ENCODE results near the gene TMED7. TPM values are rescaled to one million over a fixed set of nuclear protein-coding genes. Genes with fewer than 3 reads are reported as not detected.

Gene TMED7
- total and polyA plus RNA-seq, 2 of the 4 experiments (the other 2 are of a cell fraction), result 75.6 to 86.7 TPM

DNA sequence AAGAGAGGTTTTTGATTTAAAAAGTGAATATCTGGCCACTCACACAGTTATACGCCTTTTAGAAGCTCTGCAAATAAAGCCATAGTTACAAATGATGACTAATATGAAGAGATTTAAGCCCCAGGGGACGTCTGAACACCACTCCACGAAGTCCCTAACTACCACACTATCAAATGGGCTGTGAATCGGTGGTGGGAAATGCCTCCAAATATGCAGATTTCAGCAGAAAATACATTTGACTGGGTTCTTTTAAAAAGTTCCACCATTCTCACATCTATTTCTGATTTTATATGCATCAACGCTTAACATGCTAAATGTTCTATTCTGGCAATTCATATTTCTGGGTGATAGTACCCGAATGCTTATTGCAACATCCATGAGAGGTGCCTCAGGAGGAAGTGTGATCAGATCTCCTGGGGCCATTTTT lies 46.1 kb downstream of the TMED7 start:
- ATAC-seq (ENCODE audit: low read depth), result no peak
- H2BK5ac ChIP-seq (ENCODE audit: low read depth, low read length, poor library complexity, severe bottlenecking), result no peak overlapping the region
- ChIA-PET CTCF (no interaction called here), POLR2A (ENCODE audit: unreplicated experiment) (no interaction called here)
- WGBS, 2 experiments (ENCODE audit: extremely low coverage in 2 of 2, insufficient read length in 1 of 2), result 80% methylated on average over 1 of the region's 6 CpGs; no CpG with 5 or more reads in 1 of the 2 experiments
- no peak overlapping the region for H2AK9ac ChIP-seq (replicated peaks; ENCODE audit: low read depth, low read length, poor library complexity)
- H4K8ac ChIP-seq (ENCODE audit: low read depth in 2 of 2, low read length in 2 of 2), result no peak overlapping the region
- no peak for TF ChIP-seq MXI1 (IDR thresholded peaks at IDR 0.05; ENCODE audit: borderline replicate concordance, low read depth, low read length)
- TF ChIP-seq CEBPB (IDR thresholded peaks at IDR 0.05; ENCODE audit: low read depth, low read length), result peak; percentile 28; the same call in 1 of the 2 replicates
- no peak for TF ChIP-seq RFX5 (IDR thresholded peaks at IDR 0.05; ENCODE audit: low read depth, low read length)
- H3K27me3 ChIP-seq (ENCODE audit: control insufficient read depth, insufficient read depth, low read length), result no peaks in the 10 kb centered on the region
- no peak overlapping the region for H4K5ac ChIP-seq (ENCODE audit: low read depth, low read length)
- no peak overlapping the region for H2AFZ ChIP-seq (replicated peaks; ENCODE audit: low read length, poor library complexity)
- no peak overlapping the region for H3K27ac ChIP-seq (ENCODE audit: insufficient read depth, low read length)
- H3K9me1 ChIP-seq (ENCODE audit: insufficient read depth, low read length), result peaks cover 5% of the 10 kb centered on the region; the same call in 1 of the 2 replicates
- no peak overlapping the region for H3K4me2 ChIP-seq (ENCODE audit: low read depth, low read length)
- intact Hi-C loops (cut with micrococcal nuclease) (no loop called here), in situ Hi-C loops (cut with MboI; ENCODE audit: low sequenced_read_pairs) (no loop called here), dilution Hi-C loops (cut with HindIII; ENCODE audit: low sequenced_read_pairs, unreplicated experiment) (no loop called here)
- H2BK15ac ChIP-seq (ENCODE audit: low read depth, low read length), result no peak overlapping the region
- no peak overlapping the region for H3K4me3 ChIP-seq (ENCODE audit: insufficient read depth, low read depth, low read length)
- no peak overlapping the region for H3K23ac ChIP-seq (ENCODE audit: low read depth, low read length)
- H3K4me1 ChIP-seq (ENCODE audit: control insufficient read depth, insufficient read depth, low read length), result peaks cover 7% of the 10 kb centered on the region
- H2BK120ac ChIP-seq (ENCODE audit: low read depth, low read length), result no peak overlapping the region
- H3K56ac ChIP-seq (ENCODE audit: extremely low read depth, insufficient read depth, low read length), result no peak overlapping the region
- H2BK20ac ChIP-seq (ENCODE audit: low read depth, low read length), result no peak overlapping the region
- peaks cover 14 to 50% of the 10 kb centered on the region in 2 experiments; a peak in 3 of 4 replicates for H3K79me1 ChIP-seq (ENCODE audit: low read depth in 1 of 2, low read length in 2 of 2)
- no peak overlapping the region for H2AK5ac ChIP-seq (ENCODE audit: low read depth, low read length)
- no peak overlapping the region for H3K14ac ChIP-seq (replicated peaks; ENCODE audit: low read depth, low read length)
- no peaks in the 10 kb centered on the region for H4K20me1 ChIP-seq (ENCODE audit: insufficient read depth, low read length)
- no peak for DNase-seq
- H3K4ac ChIP-seq (ENCODE audit: low read depth, low read length), result no peak overlapping the region
- H4K91ac ChIP-seq (ENCODE audit: insufficient read depth, low read depth, low read length), result no peak overlapping the region
- 0 out of 2 replicates have a peak, but pooled peaks cover 2% of the 10 kb centered on the region for H3K36me3 ChIP-seq (ENCODE audit: control insufficient read depth, insufficient read depth, low read length)
- BruUV-seq (replicated peaks), result no TSS peak
- peaks cover 3% of the 10 kb centered on the region; the same call in 1 of the 2 replicates for H3K9me3 ChIP-seq (ENCODE audit: control insufficient read depth, insufficient read depth, low read length)
- H3K18ac ChIP-seq (ENCODE audit: low read depth, low read length), result no peak overlapping the region
- no peak overlapping the region for H3K9ac ChIP-seq (ENCODE audit: low read depth, low read length)
